Testis (tissue), 3 donors: ENCODE measurements around the gene HNRNPL. TPM values are rescaled to one million over a fixed set of nuclear protein-coding genes. Genes with fewer than 3 reads are reported as not detected.
"Not testable (repeated sequence)": the region's sequence is repeated elsewhere in the genome, so short reads cannot be mapped to it uniquely, and the experiment has no call there.

Experiments
- DNase-seq: peaks from one replicate; pipeline ENCODE4 v3.0.0-alpha.2; 2019
- H3K27ac ChIP-seq, 2 donors: fragments of 200-600 bp; sonication (generic); one replicate each; pipeline ENCODE4 v1.5.1; 2019
- H3K27me3 ChIP-seq: fragments of 200-600 bp; sonication (generic); one replicate; pipeline ENCODE4 v1.5.1; 2019
- H3K36me3 ChIP-seq: fragments of 200-600 bp; sonication (generic); one replicate; pipeline ENCODE4 v1.5.1; 2017; ENCODE audit warnings: low read depth; ENCODE audit errors: missing control alignments
- H3K4me1 ChIP-seq: fragments of 200-600 bp; sonication (generic); one replicate; pipeline ENCODE4 v1.5.1; 2019
- H3K4me3 ChIP-seq, 2 donors: fragments of 200-600 bp; sonication (generic); one replicate each; pipeline ENCODE4 v1.5.1; 2017 to 2019
- H3K9me3 ChIP-seq: fragments of 200-600 bp; sonication (generic); one replicate; pipeline ENCODE4 v1.5.1; 2017
- CTCF ChIP-seq, 3 experiments: fragments of 450-650 bp in 2 of 3; fragments of 200-600 bp in 1 of 3; sonication (generic) in 1 of 3; IDR thresholded peaks; one replicate each; pipeline ENCODE4 v1.5.1; 2016 to 2019; ENCODE audit warnings: antibody characterized with exemption in 3 of 3, mild to moderate bottlenecking in 2 of 3, moderate library complexity in 1 of 3
- POLR2A ChIP-seq: fragments of 450-650 bp; IDR thresholded peaks from one replicate; pipeline ENCODE4 v1.6.1; 2017; ENCODE audit warnings: antibody characterized with exemption, mild to moderate bottlenecking, moderate library complexity
- WGBS, 2 donors: methylation state at CpG; one replicate each; pipeline ENCODE4 v1.1.5; 2018; 5-methylcytosine and 5-hydroxymethylcytosine counted together
- intact Hi-C: fragments of 100-400 bp; cut with DNase I; formaldehyde crosslinking; loops from one replicate; pipeline ENCODE4 v1.15.1; 2023; ENCODE audit warnings: low total_unique reads
- polyA plus RNA-seq: library from polyadenylated mRNA; stranded (reverse); fragments of 350-450 nt; fragmentation: Illumina TruSeq; extraction: RNeasy Lipid Tissue Mini Kit (QIAGEN cat#74804); gene quantifications from one replicate; pipeline ENCODE4 v1.2.3, GENCODE V29; 2014; ENCODE audit warnings: low read depth, low replicate concordance; ENCODE audit not compliant: insufficient read depth
- total RNA-seq, 2 donors: library from RNA; depleted of rRNA; stranded (reverse); fragments of >200 nt; gene quantifications; one replicate each; pipeline ENCODE4 v1.2.3, GENCODE V29; 2016

Gene HNRNPL
- total and polyA plus RNA-seq, 3 donors from 2014 or later: 216 to 307 (median 249) TPM

DNA sequence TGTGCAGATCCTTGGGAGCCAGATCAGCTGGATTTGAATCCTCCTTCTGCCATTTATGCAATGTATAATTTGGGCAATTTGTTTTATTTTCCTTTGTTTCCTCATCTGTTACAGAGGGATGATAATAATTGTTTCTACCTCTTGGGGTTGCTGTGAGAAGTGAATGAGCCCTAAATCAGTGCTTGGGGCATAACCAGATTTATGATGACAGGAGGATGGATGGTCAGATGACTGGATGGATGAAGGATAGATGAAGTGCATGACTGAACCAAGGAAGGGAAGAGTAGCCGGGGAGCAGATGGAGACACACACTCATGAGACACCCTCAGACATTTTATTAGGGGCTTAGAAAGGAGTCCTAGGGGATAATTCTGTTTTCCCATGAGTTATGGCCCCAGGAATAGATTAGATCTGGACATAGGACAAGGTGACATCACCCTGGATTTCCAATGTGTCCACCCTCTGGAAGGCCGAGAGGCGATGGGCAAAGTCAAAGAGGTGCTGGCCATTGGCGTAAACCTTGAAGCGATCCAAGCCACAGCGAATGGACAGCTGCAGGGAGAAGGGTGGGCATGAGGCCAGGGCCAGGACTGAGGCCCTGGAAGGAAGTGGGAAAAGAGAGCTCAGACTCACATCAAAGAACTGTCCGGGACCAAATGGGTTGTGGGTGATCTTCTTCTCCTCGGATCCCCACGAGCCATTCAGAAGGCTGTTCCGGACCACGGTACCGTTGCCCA is 48.3 kb downstream of the HNRNPL start:
- Histone ChIP-seq H3K4me3 (no peak overlapping the region), H3K4me1 (no peaks in the 10 kb centered on the region), H3K27me3 (no peaks in the 10 kb centered on the region), H3K9me3 (no peaks in the 10 kb centered on the region), H3K36me3 (no peaks in the 10 kb centered on the region), H3K27ac (no peak overlapping the region)
- TF ChIP-seq POLR2A (no peak), CTCF (IDR thresholded peaks at IDR 0.05) (no peak)
- DNase-seq: no peak
- WGBS, 2 donors: 96 to 97% methylated on average over 12 of the region's 12 CpGs
- intact Hi-C loops: no loop called here

- Histone ChIP-seq H3K36me3 (no peaks in the 10 kb centered on the region), H3K4me1 (no peaks in the 10 kb centered on the region), H3K27ac (no peak overlapping the region), H3K4me3 (no peak overlapping the region), H3K9me3 (no peaks in the 10 kb centered on the region), H3K27me3 (no peaks in the 10 kb centered on the region)
- DNase-seq: no peak
- TF ChIP-seq CTCF (IDR thresholded peaks at IDR 0.05): no peak
- TF ChIP-seq POLR2A: no peak
- intact Hi-C loops: no loop called here
- WGBS, 2 donors: 89 to 92% methylated on average over 5 of the region's 5 CpGs
These were observed 49.0 kb downstream of the HNRNPL start for GRCh38 chr19:38800577-38801347.

DNA sequence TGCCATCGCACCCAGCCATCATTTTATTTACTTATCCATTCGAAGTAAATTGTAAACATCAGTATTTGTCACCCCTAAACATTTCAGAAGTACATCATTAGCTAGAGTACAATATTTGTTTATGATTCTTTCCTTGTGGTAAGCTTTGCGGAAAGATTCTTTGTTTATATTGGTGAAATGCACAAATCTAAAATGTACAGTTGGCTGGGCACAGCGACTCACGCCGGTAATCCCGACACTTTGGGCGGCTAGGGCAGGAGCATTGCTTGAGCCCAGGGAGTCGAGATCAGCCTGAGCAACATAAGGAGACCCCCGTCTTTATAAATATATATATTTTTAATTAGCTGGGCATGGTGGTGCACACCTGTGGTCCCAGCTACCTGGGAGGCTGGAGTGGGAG is 50.7 kb downstream of the HNRNPL start:
- Histone ChIP-seq H3K27ac (no peak overlapping the region), H3K36me3 (no peaks in the 10 kb centered on the region), H3K4me3 (no peak overlapping the region), H3K4me1 (no peaks in the 10 kb centered on the region), H3K9me3 (no peaks in the 10 kb centered on the region), H3K27me3 (no peaks in the 10 kb centered on the region)
- TF ChIP-seq POLR2A: no peak
- TF ChIP-seq CTCF (IDR thresholded peaks at IDR 0.05): no peak
- 72 to 81% methylated on average over 10 of the region's 10 CpGs for WGBS, 2 donors
- intact Hi-C loops: no loop called here
- DNase-seq: no peak

- H3K9me3 ChIP-seq, H3K4me3 ChIP-seq, H3K36me3 ChIP-seq, DNase-seq, H3K4me1 ChIP-seq, H3K27me3 ChIP-seq, H3K27ac ChIP-seq, intact Hi-C loops: not testable (repeated sequence)
- no CpG with 5 or more reads among the region's 33 CpGs for WGBS, 2 donors
These were observed 52.0 kb downstream of the HNRNPL start for GRCh38 chr19:38797781-38798180.

DNA sequence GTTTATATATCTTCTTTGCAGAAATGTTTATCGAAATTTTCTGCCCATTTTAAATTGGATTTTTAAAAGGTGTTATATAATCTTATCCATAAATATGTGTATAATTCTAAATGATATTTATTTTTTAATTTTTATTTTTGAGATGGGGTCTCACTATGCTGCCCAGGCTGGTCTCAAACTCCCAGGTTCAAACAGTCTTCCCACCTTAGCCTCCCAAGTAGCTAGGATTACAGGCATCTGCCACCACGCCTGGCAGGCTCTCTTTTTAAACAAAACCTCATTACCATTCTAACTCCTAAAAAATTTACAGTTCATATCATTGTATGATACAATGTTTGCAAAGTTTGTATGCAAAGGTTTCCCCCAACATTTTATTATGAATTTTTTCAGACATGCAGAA is 53.6 kb downstream of the HNRNPL start:
- DNase-seq: no peak
- Histone ChIP-seq H3K27me3 (no peaks in the 10 kb centered on the region), H3K4me1 (no peaks in the 10 kb centered on the region), H3K4me3 (no peak overlapping the region), H3K27ac (no peak overlapping the region), H3K36me3 (no peaks in the 10 kb centered on the region), H3K9me3 (no peaks in the 10 kb centered on the region)
- intact Hi-C loops: no loop called here
- no peak for TF ChIP-seq POLR2A
- WGBS, 2 donors: 42 to 44% methylated on average over 2 of the region's 2 CpGs
